Stimulated activated CD8-positive, alpha-beta memory T cell treated with anti-CD3 and anti-CD28 coated beads, Interleukin-15, amount 100 ng/mL, for 48 hours (primary cell): ENCODE results near the gene NCSTN.

Experiments
- DNase-seq, 2 donors: peaks; one replicate each; pipeline ENCODE4 v3.0.0-alpha.2; 2020; ENCODE audit warnings: low read depth in 2 of 2

The NCSTN gene

GRCh38 chr1:160351629-160352028 lies 8.4 kb downstream of the NCSTN start:
- no peak for DNase-seq

GRCh38 chr1:160352555-160352954 lies 9.4 kb downstream of the NCSTN start:
- no peak for DNase-seq

- no peak for DNase-seq
Measured at GRCh38 chr1:160353223-160353622, 10.0 kb downstream of the NCSTN start.

DNA sequence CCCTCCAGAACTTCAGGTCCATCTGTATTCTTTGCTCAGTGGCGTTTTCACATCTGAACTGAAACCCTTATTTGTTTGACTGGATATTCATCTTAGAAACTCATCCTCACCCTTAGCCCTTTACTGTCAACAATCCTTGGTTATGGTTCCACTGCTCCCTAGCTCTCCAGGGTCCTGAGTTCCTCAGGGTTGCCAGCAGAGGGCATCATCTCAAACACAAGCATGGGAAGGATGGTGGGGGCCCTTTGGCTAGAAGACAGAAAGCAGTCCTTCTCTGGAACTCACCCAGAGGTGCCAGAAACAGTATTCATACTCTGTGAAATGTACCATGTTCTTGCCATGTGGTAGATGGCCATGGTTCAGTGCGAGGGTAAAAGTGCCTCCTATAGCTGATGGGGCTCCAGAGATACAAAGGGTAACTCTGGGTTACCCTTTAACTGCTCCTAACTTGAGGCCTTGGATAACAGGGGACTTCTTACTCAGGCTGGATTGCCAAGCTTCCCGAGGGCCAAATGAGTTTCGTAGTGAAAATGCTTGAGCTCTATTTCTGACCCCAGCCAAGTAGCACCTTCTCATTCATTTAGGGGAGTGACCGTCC lies 11.3 kb downstream of the NCSTN start:
- no peak for DNase-seq

- DNase-seq: no peak
Measured at GRCh38 chr1:160357286-160358002, 14.3 kb downstream of the NCSTN start.

- DNase-seq: no peak
Measured at GRCh38 chr1:160358073-160358472, 14.9 kb downstream of the NCSTN start.

DNA sequence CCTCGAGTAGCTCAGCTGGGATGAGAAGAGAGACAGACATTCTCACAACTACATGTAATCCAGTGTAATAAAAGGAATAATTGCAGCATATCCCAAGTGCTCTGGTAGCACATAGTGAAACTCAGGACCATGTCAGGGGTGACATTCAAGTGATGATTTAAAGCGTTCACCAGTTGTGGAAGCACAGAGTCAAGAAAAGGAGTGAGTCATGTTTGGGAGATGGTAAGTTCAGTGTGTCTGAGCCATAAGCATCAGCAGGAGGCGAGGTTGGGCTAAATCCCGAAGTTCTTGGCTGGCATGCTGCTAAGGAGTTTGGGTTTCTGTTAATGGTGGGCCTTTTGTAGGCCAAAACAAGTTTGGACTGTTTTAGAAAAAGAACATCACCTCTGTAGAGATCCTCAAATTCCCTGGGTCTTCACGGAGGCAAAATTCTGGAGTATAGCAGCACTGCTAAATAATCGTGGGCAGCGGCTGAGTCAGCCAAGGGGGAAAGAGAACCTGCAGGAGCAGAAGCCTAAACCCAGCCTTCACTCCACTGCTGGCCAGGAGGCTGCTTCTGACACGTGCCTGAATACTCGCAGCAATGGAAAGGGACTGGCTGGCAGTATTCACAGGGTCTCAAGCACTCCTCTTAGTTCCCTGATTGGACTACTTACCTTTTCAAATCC lies 16.5 kb downstream of the NCSTN start:
- no peak for DNase-seq

DNA sequence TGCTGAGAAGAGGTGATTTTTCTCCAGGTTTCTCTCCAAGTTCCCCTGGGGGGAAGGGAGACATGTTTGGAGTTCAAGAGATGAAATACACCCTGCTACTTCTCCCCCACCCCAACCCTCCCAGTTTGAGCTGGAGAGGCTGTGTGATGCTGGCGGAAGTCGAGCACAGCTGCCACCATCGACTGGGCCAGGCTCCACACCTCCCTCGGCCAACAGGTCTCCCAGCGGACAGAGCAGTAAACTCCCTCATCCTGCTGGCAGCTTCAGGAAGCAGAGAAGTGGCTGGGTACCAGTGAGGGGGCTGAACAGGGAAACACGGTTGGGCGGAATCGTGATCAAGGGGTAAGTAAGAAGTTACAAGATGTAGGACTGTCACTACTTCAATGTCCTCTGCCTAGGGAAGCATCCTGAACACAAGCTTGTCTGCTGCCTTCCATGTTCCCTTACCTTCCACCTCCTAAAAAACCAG lies 17.1 kb downstream of the NCSTN start:
- no peak for DNase-seq

DNA sequence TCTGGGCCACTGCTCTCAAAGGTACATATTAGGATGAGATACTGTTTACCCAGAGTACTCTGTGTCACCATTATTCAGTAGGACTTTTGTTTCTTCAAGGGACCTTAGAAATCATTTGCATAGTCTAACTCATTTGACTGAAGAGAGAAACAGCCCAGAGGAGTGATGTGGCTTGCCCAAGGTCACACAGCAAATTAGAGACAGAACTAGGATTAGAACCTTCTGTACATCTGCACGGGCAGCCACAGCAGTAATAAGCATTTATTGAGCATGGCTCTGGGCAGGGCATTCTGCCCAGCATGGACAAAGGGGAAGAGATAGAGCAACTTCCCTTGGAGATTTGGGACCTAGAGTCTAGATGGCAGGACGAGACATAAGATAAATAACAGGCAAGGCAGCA lies 18.0 kb downstream of the NCSTN start:
- DNase-seq: no peak

DNA sequence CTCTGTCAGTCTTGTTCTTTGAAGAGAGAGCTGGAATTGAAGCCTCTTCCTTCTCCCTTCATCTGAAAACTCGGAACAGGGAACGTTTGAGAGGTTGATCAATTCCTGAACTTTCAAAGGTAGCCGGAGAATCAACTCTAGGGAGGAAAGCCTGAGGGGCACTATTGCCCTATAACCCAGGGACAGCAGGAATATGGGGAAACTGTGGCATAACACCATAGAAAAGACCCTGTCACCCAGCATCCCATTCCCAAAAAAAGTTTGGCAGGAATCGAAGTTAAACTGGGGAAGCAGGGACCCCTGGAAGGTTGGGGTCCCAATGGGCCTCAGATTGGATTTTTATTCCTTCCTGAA lies 18.6 kb downstream of the NCSTN start:
- no peak for DNase-seq

- DNase-seq: no peak
Measured at GRCh38 chr1:160362168-160362957, 19.2 kb downstream of the NCSTN start.

DNA sequence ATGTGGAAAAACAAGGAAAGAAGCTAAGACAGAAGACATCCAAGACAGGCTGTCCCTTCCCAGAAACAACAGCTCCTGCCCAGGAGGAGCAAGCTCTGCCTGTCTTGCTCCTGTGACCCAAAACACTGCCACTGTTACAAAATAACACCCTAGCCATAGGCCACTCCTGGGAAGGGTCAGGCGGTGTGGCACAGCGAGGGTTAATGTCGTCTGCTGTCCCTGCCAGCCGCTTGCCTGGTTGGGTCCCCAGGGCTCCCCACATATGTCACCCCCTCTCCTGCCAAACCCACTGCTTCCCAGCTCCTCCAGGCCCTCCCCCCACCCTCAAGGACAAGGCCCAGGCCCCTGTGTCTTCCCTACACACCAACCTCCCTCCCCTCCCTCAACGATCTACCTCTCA lies 19.8 kb downstream of the NCSTN start:
- DNase-seq: no peak

- no peak for DNase-seq
Measured at GRCh38 chr1:160363951-160364735, 21.0 kb downstream of the NCSTN start.

- DNase-seq: no peak
Measured at GRCh38 chr1:160365325-160365724, 22.1 kb downstream of the NCSTN start.

GRCh38 chr1:160366731-160367515 lies 23.7 kb downstream of the NCSTN start, which contains the start of gene NHLH1:
Gene NHLH1, plus strand, starts transcription at chr1:160367071. Its CDS starts 3,661 bp downstream, at chr1:160370732.
- no peak for DNase-seq

DNA sequence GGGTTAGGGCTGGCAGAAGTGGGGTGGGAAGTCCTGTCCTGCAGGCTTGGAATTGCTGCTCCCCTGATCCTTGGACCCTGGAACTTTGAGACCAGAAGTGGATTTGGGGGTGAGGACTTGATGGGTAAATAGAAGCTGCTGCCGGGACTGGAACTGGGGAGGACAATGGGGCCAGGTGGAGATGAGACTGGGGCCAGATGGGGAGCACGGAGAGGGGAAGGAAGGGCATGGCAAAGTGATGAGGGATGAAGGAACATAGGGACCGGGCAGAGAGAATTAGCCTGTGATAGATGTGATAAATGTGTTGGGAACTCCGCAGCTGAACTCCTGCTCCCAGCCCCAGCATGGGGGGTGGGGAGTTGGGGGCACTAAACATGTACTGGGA lies 24.3 kb downstream of the NCSTN start:
- no peak for DNase-seq

DNA sequence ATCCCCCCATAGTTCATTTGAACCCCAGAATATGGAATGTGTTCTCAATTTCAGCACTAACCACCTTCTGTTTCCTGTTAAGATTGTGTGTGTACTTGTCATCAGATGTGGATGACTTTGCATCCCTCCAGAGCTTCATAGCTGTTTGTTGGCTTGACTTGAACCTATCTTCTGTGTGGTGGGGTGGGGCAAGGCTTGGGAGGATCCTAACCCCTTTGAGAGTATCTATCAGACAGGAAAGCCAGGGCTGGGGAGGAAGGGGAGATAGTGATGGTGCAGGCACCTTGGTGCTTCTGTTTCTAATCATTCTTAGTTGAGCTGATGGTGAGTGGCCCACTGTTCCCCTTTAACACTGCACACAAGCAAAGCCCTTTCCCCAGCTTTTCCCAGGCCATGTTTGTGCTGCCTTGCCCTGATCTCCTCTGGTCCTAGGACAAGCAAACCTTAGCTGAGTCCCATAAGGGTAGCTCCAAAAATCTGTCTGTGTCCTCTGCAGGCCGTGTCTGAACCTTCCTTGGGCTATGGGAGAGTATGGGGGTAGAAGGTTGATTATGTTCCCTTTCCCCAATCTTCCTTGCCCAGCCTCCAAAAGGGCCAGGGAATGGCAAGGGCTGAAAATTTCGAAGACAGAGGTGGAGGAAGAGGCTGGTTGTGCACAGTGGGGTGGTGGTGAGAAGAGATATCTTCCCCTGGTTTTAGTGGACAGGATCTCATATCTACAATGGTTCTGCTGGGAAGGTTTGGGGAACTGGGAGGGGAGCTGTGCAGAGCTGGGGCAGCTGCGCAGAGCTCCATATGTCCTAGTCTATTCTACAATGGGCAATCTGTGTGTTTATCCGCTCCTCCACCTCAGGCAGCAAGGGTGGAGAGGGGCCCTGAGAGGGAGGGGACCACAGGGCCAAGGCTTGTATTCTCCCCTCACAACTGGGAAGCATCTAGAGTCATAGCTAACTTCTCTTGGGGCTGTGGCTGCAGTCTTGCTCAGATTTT lies 25.0 kb downstream of the NCSTN start:
- no peak for DNase-seq

DNA sequence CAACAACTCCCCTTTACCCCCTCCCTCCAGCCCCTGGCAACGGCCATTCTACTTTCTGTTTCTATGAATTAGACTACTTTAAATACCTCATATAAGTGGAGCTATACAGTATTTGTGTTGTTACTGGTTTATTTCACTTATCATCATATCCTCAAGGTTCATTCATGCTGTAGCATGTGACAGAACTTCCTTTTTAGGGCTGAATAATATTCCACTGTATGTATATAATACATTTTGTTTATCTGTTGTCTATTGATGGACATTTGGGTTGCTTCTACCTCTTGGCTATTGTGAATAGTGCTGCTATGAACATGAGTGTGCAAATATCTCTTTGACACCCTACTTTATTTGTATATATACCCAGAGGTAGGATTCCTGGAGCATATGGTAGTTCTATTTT lies 25.9 kb downstream of the NCSTN start:
- DNase-seq: no peak

DNA sequence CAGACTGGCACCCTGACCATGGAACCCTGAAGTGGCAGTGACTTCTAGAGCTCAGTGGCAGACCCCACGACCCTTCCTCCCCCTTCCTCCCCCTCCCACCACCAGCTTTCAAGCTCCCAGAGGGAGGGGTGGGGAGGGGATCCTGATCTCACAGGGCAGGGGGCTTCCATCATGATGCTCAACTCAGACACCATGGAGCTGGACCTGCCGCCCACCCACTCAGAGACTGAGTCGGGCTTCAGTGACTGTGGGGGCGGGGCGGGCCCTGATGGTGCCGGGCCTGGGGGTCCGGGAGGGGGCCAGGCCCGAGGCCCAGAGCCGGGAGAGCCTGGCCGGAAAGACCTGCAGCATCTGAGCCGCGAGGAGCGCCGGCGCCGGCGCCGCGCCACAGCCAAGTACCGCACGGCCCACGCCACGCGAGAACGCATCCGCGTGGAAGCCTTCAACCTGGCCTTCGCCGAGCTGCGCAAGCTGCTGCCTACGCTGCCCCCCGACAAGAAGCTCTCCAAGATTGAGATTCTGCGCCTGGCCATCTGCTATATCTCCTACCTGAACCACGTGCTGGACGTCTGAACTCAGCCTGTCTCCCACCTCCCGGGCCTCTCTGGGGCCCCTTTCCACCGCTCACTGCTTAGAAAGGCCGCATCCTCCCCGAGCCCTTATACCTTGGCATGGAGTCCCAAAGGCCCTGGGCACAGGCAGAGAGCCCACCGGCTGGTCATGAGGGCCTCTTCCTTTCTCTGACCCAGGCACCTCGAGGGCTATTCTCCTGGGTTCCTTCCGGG lies 27.6 kb downstream of the NCSTN start:
- no peak for DNase-seq
